ENCODE results near the gene KCP.

KCP gene

DNA sequence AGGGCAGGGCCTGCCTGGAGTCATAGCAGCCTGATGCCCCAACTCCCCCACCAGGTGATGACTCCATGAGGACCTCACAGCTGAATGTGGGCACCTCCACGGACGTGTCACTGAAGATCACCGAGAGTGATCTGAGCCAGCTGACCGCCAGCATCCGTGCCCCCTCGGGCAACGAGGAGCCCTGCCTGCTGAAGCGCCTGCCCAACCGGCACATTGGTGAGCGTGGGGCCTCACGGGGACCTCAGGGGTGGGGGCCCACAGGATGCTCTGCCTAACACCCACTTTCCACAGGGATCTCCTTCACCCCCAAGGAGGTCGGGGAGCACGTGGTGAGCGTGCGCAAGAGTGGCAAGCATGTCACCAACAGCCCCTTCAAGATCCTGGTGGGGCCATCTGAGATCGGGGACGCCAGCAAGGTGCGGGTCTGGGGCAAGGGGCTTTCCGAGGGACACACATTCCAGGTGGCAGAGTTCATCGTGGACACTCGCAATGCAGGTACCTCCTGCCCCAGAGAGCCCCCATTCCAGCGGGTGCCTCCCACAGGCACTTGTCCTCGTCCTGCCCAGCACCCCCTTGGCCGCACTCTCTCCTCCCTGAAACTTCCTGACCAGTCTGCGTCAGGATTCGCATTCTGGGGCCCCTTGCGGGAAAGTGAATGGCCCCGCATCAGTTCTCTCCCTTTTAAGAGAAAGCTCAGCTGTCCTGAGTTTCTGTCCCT, 57.8 kb downstream of the KCP start:
- DNase-seq: no peak

DNA sequence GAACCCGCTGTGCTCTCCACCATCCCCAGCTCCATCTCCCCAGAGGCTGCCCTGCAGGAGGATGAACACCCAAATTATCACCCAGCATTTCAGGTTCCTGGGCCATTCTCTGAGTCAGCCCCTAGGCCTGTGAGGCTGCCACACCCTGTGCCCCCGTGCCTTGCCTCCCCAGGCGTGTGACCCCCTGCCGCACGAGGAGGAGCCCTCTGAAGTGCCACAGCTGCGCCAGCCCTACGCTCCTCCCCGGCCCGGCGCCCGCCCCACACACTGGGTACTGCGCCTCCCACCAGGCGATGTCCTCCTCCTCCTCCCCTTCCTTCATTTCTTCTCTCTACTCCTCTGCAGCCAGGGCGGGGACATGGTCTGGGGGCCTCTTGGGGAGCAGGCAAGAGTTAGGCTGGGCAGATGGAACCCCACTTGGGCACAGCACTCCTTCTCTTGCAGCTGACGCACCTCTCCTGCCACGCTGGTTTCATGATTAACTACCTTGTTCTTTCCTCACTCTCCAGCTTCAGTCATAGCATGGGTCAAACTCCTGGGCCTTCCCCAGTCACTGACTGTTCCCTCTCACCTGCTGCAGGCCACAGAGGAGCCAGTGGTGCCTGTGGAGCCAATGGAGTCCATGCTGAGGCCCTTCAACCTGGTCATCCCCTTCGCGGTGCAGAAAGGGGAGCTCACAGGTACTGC, 60.6 kb downstream of the KCP start:
- no peak for DNase-seq

GRCh38 chr7:128849156-128849515, 61.4 kb downstream of the KCP start:
- no peak for DNase-seq

DNA sequence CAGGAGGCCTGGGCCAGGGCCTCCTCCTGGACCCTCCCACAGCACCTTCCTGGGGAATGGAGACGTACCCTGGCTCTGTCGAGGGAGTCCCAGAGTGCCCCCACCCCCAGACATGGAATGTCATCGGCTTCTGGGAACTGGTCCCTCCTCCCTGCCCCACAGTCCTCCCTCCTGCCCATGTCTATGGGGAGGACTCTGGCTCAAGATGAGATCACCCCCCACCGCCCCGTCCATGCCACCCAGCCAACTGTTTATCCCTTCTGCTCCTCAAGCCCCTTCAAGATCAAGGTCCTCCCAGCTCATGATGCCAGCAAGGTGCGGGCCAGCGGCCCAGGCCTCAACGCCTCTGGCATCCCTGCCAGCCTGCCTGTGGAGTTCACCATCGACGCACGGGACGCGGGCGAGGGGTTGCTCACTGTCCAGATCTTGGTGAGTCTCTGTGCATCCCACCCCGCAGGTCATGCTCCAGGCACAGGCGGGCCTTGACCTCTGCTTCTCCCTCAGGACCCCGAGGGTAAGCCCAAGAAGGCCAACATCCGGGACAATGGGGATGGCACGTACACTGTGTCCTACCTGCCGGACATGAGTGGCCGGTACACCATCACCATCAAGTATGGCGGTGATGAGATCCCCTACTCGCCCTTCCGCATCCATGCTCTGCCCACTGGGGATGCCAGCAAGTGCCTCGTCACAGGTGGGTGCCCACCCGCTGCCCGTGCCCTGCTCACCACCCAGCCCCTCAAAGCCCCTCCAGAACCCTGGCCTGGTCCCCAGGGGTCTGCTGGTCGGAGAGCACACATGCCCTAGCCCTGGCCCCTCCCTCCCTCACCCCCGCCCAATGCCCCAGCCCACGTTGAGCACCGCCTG, 62.0 kb downstream of the KCP start:
- DNase-seq: no peak

- DNase-seq: no peak
Measured at GRCh38 chr7:128847721-128848211, 62.7 kb downstream of the KCP start.

GRCh38 chr7:128846781-128847444, 63.6 kb downstream of the KCP start:
- no peak for DNase-seq

GRCh38 chr7:128845987-128846386, 64.5 kb downstream of the KCP start:
- DNase-seq: no peak

GRCh38 chr7:128845475-128845874, 65.0 kb downstream of the KCP start:
- DNase-seq: no peak

GRCh38 chr7:128844777-128845311, 65.7 kb downstream of the KCP start:
- DNase-seq: no peak

- DNase-seq: no peak
Measured at GRCh38 chr7:128843938-128844621, 66.4 kb downstream of the KCP start.

GRCh38 chr7:128842674-128843641, 67.6 kb downstream of the KCP start:
- no peak for DNase-seq

GRCh38 chr7:128841921-128842673, 68.4 kb downstream of the KCP start:
- peak; percentile 43 for DNase-seq

GRCh38 chr7:128841171-128841690, 69.3 kb downstream of the KCP start:
- no peak for DNase-seq

DNA sequence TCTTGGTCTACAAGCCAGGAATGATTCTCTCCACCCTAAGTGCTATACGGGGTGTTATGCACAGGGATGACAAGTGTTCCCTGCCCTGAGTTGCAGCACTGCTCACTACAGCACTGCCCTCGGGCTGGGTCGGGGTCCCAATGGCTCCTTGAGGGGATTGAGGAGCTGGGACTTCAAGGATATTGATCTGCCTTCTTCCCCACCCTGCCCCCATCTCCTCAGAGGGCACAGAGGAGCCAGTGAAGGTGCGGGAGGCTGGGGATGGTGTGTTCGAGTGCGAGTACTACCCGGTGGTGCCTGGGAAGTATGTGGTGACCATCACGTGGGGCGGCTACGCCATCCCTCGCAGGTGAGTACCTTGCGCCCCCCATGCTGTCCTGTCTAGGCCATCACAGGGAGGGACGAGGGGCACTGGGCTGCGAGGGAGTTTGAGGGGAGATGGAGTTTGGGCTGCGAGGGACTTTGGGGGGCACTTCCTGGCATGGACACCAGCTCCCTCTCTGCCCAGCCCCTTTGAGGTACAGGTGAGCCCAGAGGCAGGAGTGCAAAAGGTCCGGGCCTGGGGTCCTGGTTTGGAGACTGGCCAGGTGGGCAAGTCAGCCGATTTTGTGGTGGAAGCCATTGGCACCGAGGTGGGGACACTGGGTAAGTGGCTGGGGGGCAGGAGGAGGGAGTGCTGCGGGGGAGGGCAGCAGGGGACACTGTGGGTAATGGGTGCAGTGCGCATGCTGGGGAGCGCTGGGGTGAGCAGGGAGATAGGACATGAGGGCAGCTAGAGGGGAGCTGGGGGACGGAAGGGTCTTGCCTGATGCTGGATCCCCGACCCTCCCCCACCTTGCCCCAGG, 70.0 kb downstream of the KCP start:
- no peak for DNase-seq

DNA sequence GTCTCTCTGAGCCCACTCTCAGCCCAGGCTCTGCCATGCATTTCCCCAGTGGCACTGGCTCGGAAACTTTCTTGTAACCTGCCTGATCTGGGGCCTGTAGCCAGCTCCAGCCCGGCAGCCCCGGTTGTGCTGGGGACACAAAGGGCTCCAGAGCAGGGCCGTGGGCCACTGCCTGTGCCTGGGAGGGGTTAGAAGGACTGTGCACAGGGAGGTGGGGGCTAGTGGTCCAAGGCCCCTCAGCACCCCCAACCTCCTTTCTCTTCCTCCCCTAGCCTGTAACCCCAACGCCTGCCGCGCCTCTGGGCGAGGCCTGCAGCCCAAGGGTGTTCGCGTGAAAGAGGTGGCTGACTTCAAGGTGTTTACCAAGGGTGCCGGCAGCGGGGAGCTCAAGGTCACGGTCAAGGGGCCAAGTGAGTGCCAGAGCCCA, 70.7 kb downstream of the KCP start:
- DNase-seq: no peak

DNA sequence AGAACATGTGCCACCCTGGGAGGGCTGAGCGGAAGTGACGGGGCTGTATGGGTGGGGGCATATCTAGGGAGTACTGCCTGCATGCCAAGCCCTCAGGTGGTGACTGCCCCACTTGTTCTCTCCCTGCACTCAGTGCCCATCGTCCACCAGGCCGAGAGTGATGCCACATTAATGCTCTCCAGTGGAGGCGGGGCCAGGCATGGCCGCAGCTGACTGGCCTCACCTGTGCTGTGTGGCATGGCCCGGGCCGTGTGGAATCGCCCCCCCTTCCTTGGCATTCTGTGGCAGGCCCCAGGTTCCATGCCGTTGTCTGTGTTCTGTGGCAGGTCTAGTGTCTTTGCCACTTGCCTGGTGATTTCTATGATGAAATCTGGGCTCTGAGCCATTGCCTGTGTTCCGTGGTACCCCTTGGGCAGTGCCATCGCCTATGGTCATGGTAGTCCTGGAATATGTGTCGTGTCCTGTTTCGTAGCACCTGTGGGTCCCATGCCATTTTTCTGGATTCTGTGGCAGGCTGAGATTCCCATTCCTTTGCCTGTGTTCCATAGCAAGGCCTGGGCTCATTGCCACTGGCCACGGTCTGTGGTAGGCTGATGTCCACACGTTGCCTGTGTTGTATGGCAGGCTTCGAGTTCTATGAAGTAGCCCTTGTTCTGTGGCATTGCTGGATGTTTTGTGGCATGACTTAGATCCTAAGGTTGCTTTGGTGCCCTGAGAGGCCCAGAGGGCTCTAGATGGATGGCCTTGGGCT, 71.4 kb downstream of the KCP start:
- no peak for DNase-seq

DNA sequence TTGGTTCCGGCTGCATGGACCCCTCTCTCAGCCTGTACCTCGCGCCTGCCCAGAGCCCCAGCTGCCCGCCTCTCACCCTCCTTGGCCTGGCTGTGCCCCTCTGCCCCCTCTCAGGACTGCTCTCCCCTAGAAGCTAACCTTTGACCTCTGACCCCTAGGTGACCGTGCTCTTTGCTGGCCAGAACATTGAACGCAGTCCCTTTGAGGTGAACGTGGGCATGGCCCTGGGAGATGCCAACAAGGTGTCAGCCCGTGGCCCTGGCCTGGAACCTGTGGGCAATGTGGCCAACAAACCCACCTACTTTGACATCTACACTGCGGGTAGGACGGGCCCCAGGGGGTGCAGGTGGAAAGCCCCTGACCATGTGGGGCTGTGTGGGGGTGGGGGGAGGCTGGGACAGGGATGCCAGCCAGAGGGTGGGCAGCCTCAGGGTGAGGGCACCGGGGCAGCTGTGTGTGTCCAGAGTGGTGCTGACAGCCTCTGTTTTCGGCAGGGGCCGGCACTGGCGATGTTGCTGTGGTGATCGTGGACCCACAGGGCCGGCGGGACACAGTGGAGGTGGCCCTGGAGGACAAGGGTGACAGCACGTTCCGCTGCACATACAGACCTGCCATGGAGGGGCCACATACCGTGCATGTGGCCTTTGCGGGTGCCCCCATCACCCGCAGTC, 72.3 kb downstream of the KCP start:
- no peak for DNase-seq

GRCh38 chr7:128837521-128837921, 73.0 kb downstream of the KCP start:
- DNase-seq: no peak
